HL-60 (cell line): ENCODE results near the gene AKAP12.

Source experiments
- POLR2AphosphoS5 ChIP-seq: IDR thresholded peaks from 2 replicates; pipeline ENCODE4 v1.6.1; 2012; ENCODE audit warnings: low read depth
- TF ChIP-seq, protein P1 (sequence below): IDR thresholded peaks from one replicate; pipeline ENCODE4 v1.5.1; 2011; ENCODE audit warnings: low read length, control low read depth, inconsistent platforms; ENCODE audit not compliant: insufficient read depth

GRCh38 chr6:151225919-151226318 lies 13.8 kb upstream of the AKAP12 start:
- TF ChIP-seq, protein P1, sequence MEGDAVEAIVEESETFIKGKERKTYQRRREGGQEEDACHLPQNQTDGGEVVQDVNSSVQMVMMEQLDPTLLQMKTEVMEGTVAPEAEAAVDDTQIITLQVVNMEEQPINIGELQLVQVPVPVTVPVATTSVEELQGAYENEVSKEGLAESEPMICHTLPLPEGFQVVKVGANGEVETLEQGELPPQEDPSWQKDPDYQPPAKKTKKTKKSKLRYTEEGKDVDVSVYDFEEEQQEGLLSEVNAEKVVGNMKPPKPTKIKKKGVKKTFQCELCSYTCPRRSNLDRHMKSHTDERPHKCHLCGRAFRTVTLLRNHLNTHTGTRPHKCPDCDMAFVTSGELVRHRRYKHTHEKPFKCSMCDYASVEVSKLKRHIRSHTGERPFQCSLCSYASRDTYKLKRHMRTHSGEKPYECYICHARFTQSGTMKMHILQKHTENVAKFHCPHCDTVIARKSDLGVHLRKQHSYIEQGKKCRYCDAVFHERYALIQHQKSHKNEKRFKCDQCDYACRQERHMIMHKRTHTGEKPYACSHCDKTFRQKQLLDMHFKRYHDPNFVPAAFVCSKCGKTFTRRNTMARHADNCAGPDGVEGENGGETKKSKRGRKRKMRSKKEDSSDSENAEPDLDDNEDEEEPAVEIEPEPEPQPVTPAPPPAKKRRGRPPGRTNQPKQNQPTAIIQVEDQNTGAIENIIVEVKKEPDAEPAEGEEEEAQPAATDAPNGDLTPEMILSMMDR = no peak
- no peak for TF ChIP-seq POLR2AphosphoS5
